HG02943 (cell line): ENCODE results near the gene DPF3.

ENCODE experiments used
- ATAC-seq: cut with Tn5 transposase; IDR thresholded peaks from one replicate; pipeline ENCODE4 v1.9.1; 2021; ENCODE audit warnings: mild to moderate bottlenecking, low read depth, moderate library complexity; ENCODE audit not compliant: unreplicated experiment

DPF3 gene

GRCh38 chr14:72726444-72726843 is 167.5 kb downstream of the DPF3 start:
- ATAC-seq: no peak

- no peak for ATAC-seq
These were observed 169.9 kb downstream of the DPF3 start for GRCh38 chr14:72723858-72724530.

GRCh38 chr14:72722201-72722785 is 171.6 kb downstream of the DPF3 start:
- no peak for ATAC-seq

GRCh38 chr14:72721083-72721482 is 172.8 kb downstream of the DPF3 start:
- ATAC-seq: no peak

GRCh38 chr14:72717220-72717619 is 176.7 kb downstream of the DPF3 start:
- no peak for ATAC-seq

GRCh38 chr14:72716476-72716875 is 177.4 kb downstream of the DPF3 start:
- no peak for ATAC-seq

GRCh38 chr14:72715850-72716228 is 178.1 kb downstream of the DPF3 start:
- no peak for ATAC-seq

- no peak for ATAC-seq
These were observed 178.6 kb downstream of the DPF3 start for GRCh38 chr14:72715215-72715849.

- ATAC-seq: no peak
These were observed 179.1 kb downstream of the DPF3 start for GRCh38 chr14:72714871-72715214.

- no peak for ATAC-seq
These were observed 179.8 kb downstream of the DPF3 start for GRCh38 chr14:72714094-72714493.

GRCh38 chr14:72711936-72712335 is 182.0 kb downstream of the DPF3 start:
- ATAC-seq: no peak

GRCh38 chr14:72709916-72710611 is 183.8 kb downstream of the DPF3 start:
- no peak for ATAC-seq

GRCh38 chr14:72708708-72709475 is 185.0 kb downstream of the DPF3 start:
- ATAC-seq: no peak

- ATAC-seq: no peak
These were observed 185.7 kb downstream of the DPF3 start for GRCh38 chr14:72708222-72708621.

- ATAC-seq: no peak
These were observed 187.4 kb downstream of the DPF3 start for GRCh38 chr14:72706485-72706884.

- no peak for ATAC-seq
These were observed 189.4 kb downstream of the DPF3 start for GRCh38 chr14:72704502-72704901.

GRCh38 chr14:72701605-72702004 is 192.3 kb downstream of the DPF3 start:
- no peak for ATAC-seq

GRCh38 chr14:72701237-72701565 is 192.7 kb downstream of the DPF3 start:
- ATAC-seq: no peak

GRCh38 chr14:72700338-72701236 is 193.3 kb downstream of the DPF3 start:
- ATAC-seq: no peak

- ATAC-seq: no peak
These were observed 194.0 kb downstream of the DPF3 start for GRCh38 chr14:72699852-72700257.
